Amniotic epithelial cell (primary cell): ENCODE results near the gene C7orf33.
"Not testable (repeated sequence)": the region's sequence is repeated elsewhere in the genome, so short reads cannot be mapped to it uniquely, and the experiment has no call there.

ENCODE experiments used
- DNase-seq: peaks from one replicate; pipeline ENCODE4 v3.0.0-alpha.2; 2010; ENCODE audit warnings: low read depth

C7orf33 gene, protein sequence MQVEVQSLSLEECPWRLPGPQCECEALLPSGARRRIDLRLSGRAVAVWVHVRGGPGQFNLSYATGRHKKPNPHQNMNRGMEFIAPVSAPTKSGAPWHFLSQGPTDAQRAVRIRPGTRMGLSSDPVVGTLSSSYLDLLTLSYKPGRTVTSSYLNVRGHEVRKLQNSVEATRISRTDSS

GRCh38 chr7:148590471-148590870, at the start of gene C7orf33:
Gene C7orf33 (plus strand): TSS chr7:148590766. CDS start chr7:148590926, 160 bp downstream.
- no peak for DNase-seq

DNA sequence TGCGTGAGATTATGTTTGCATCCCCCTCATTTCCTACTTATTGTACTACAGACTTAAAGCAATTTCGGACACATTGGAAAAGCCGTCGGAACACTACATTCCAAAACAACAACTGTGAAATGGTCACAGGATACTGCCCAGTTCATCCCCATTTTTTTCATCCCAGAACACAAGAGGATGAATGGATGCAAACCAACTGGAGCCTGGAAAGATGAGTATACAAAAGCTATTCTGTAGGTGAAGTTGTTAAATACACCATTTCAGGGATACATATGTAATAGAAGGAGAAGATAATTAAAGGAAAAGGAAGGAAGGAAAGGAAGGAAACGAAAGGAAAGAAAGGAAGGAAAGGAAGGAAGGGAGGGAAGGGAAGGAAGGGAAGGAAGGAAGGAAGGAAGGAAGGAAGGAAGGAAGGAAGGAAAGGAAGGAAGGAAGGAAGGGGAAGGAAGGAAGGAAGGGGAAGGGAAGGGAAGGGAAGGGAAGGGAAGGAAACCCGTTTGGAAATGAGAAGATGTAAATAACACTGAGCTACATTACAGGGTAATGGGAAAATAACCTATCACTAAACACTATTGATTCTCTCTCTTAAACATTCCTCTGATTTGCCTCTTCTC, 48.6 kb upstream of the C7orf33 start:
- no peak for DNase-seq

GRCh38 chr7:148543302-148543701, 47.3 kb upstream of the C7orf33 start:
- DNase-seq = no peak

GRCh38 chr7:148545172-148545571, 45.4 kb upstream of the C7orf33 start:
- no peak for DNase-seq

DNA sequence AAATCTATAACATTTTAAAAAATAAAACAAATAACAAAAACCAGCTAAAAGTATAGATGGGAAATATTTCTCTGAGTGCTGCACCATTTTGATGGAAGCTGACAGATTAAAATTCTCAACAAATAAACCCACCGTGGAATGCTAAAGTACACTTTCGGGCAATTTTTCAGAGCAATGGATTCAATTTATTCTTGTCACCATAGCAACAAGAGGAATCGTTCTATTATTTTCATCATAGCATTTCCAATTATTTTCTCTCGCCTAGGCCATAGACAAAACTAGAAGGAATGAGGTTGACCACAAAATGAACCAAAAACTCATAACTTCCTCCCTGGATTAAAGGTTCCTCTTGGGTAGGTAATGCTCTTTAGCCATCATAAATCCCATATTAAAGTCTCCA, 44.6 kb upstream of the C7orf33 start:
- no peak for DNase-seq

DNA sequence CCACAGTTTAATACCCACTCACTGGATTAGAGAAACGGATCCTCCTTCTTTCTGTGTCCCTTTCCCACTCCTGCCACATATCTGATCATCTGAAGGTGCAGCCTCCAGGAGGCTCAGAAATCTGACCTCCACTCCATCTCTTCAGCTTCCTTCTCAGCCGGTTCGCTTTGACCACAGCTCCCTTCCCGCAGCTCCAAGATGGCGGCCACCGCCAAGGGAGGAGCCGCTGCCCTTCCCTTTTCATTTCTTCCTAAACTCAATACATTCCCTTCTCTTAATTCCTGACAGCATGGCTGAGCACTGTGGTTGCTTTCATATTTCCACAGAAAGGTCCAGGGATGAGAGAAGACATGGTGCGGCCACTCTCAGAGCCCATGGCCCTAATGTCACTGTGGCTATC, 43.7 kb upstream of the C7orf33 start:
- no peak for DNase-seq

DNA sequence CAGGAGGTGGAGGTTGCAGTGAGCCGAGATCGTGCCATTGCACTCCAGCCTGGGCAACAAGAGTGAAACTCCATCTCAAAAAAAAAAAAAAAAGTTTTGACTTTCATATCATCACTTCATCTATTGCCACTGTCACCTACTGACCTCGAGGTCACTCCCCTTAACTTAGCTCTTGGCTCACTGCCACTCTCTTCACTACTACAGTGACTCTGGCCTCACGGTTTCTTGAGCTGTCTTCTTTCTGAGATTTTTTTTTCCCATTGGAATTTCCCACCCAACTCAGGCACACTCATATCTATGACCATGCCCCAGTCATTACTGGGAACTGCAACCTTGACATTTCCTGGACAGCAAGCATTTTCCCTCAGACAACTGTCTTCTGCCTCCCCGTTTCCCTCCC, 42.6 kb upstream of the C7orf33 start:
- DNase-seq = no peak

- DNase-seq = no peak
Measured at GRCh38 chr7:148553979-148554378, 36.6 kb upstream of the C7orf33 start.

- no peak for DNase-seq
Measured at GRCh38 chr7:148556892-148557291, 33.7 kb upstream of the C7orf33 start.

DNA sequence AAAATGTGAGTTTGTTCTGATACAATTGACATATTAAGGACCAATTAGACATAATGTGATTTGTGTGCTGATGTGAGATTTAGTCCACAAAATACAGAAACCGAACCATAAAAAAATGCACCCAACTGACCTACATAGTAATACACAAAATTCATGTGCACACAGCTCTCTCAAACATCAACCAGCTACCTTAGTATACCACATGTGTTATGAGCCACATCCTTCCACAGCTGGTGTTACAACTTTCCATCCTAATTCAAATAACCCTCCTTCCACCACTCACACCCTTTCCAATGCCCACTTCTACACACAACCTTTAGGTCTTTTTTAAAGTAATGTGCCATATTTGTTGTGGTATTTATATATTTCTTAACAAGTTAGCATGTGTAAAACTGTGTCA, 31.7 kb upstream of the C7orf33 start:
- DNase-seq = no peak

- no peak for DNase-seq
Measured at GRCh38 chr7:148561099-148561498, 29.5 kb upstream of the C7orf33 start.

- no peak for DNase-seq
Measured at GRCh38 chr7:148563583-148564274, 26.8 kb upstream of the C7orf33 start.

DNA sequence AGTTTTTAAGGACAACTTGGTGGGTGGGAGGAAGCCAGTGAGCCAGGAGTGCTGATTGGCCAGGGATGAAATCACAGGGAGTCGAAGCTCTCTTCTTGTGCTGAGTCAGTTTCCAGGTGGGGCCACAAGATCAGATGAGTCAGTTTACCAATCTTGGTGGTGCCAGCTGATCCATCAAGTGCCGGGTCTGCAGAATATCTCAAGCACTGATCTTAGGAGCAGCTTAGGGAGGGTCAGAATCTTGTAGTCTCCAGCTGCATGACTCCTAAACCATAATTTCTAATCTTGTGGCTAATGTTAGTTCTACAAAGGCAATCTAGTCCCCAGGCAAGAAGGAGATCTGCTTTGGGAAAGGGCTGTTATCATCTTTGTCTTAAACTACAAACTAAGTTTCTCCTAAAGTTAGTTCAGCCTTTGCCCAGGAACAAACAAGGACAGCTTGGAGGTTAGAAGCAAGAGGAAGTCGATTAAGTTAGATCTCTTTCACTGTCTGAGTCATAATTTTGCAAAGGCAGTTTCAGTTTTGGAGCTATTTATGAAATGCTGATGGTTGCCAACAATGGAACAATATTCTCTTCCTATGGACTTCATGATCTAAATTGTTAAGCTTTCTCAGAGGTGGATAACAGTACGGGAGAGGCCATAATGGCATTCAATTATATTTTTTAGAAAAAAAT, 26.2 kb upstream of the C7orf33 start:
- DNase-seq = peak; percentile 10

DNA sequence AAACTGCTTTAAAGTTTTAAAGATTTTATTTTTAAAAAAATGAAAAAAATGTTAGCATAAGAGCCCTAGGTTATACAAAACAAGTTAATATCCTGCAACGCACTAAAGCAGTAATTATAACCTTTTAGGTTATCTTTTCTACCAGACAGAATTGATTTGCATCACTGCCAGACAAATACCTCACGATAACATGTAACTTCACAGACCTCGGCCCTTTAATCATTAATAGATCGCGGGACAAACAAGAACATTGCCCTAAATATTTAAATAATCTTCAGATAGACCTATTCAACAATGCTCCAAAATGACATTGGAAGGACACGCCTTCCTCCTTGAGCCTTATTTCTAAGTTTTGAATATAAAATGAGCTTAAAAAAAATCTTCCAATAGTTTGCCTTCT, 23.8 kb upstream of the C7orf33 start:
- no peak for DNase-seq

GRCh38 chr7:148567524-148567923, 23.0 kb upstream of the C7orf33 start:
- no peak for DNase-seq

DNA sequence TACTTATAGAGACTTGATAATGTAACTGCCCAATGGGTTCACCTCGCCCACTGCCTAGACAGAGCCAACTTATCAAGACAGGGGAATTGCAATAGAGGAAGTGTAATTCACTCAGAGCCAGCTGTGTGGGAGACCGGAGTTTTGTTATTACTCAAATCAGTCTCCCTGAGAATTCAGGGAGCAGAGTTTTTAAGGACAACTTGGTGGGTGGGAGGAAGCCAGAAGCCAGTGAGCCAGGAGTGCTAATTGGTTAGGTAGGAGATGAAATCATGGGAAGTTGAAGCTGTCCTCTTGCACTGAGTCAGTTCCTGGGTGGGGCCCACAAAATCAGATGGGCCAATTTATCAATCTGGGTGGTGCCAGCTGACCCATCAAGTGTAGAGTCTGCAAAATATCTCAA, 20.1 kb upstream of the C7orf33 start:
- peak; percentile 6 for DNase-seq

GRCh38 chr7:148570973-148571372, 19.6 kb upstream of the C7orf33 start:
- DNase-seq = not testable (repeated sequence)

DNA sequence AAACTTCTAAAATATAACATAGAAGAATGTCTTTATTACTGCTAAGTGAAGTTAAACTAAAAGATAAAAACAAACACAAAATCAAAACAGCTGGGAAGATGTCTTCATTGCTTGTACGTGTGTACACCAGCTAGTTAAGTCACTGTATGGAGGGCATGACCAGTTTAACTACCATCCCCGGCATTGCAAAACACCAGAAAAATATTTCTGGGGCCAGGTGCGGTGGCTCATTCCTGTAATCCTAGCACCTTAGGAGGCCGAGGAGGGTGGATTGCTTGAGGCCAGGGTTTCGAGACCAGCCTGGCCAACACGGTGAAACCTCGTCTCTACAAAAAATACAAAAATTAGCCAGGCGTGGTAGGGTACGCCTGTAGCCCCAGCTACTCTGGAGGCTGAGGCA, 19.2 kb upstream of the C7orf33 start:
- no peak for DNase-seq

- no peak for DNase-seq
Measured at GRCh38 chr7:148572067-148572522, 18.5 kb upstream of the C7orf33 start.

DNA sequence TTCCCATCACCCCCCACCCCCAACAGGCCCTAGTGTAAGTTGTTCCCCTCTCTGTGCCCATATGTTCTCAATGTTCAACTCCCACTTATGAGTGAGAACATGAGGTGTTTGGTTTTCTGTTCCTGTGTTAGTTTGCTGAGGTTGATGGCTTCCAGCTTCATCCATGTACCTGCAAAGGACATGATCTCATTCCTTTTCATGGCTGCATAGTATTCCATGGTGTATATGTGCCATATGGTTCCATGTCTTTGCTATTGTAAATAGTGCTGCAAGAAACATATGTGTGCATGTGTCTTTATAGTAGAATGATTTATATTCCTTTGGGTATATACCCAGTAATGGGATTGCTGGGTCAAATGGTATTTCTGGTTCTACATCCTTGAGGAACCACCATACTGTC, 17.0 kb upstream of the C7orf33 start:
- not testable (repeated sequence) for DNase-seq

DNA sequence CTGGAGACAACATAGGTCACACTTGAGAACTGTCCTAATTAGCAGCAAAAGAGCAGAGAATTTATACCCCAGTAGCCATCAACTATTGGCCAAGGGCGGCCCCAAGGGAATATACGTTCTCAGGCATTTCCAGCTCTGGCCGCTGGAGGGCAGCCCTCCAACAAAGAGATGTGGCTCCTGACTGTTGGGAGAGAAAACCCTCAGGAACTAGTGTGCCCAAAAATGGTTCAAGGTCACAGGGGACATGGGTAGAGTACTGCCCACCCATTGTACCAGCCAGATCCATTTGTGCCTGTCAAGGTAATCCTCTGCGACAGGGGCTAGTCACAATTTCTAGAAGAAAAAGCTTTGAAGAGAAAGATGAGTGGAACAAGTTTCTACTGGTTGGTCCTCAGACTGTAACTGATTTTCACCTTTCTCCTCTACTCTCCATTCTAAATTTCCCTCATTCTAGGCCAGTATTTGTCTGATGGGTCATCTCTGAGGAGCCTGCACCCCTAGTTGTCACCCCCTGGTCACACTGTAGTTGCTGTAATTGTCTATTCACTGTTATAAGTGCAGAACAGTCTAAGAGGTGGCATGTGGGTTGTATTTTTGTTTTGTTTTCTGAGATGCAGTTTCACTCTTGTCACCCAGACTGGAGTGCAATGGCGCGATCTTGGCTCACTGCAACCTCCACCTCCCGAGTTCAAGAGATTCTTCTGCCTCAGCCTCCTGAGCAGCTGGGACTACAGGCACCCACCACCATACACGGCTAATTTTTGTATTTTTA, 14.7 kb upstream of the C7orf33 start:
- DNase-seq = peak; percentile 27

DNA sequence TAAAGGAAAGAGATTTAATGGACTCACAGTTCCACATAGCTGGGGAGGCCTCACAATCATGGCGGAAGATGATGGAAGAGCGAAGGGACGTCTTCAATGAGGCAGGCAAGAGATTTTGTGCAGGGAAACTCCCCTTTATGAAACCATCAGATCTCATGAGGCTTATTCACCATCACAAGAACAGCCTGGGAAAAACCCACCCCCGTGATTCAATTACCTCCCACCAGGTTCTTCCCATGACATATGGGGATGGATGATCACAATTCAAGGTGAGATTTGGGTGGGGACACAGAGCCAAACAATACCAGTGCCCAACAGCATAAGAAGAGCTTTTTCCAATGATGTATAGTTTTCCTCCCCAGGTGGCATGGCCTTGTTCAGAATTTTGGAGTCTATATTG, 11.2 kb upstream of the C7orf33 start:
- DNase-seq = no peak
